HFFc6 (cell line): Measurements from ENCODE around the gene JUNB. TPM values are rescaled to one million over a fixed set of nuclear protein-coding genes. Genes with fewer than 3 reads are reported as not detected.

Experiments used
- DNase-seq: peaks from one replicate; pipeline ENCODE4 v3.0.0-alpha.2; 2018
- H3K27ac Mint-ChIP-seq: 2 replicates; pipeline ENCODE4 v1.8.0; 2020; ENCODE audit warnings: mild to moderate bottlenecking, mixed read lengths
- H3K27me3 Mint-ChIP-seq: 2 replicates; pipeline ENCODE4 v1.8.0; 2021; ENCODE audit warnings: mild to moderate bottlenecking, moderate library complexity, mixed read lengths; ENCODE audit not compliant: insufficient read depth
- H3K36me3 Mint-ChIP-seq: 2 replicates; pipeline ENCODE4 v1.8.0; 2021; ENCODE audit warnings: low read depth, mixed read lengths
- H3K4me1 Mint-ChIP-seq: 2 replicates; pipeline ENCODE4 v1.8.0; 2020; ENCODE audit warnings: low read depth, mixed read lengths
- H3K4me3 Mint-ChIP-seq: 2 replicates; pipeline ENCODE4 v1.8.0; 2020; ENCODE audit warnings: mild to moderate bottlenecking, moderate library complexity, mixed read lengths
- H3K9me3 Mint-ChIP-seq: 2 replicates; pipeline ENCODE4 v1.8.0; 2020; ENCODE audit warnings: mild to moderate bottlenecking, mixed read lengths
- CTCF ChIP-seq: fragments of 200-600 bp; sonication (generic); IDR thresholded peaks from 2 replicates; pipeline ENCODE4 v1.5.0; 2021; ENCODE audit warnings: antibody characterized with exemption, mild to moderate bottlenecking
- total RNA-seq, 6 experiments: library from RNA; stranded (reverse); fragmentation: NEBNext Ultra II Directional; extraction: Animal tissue kit (Norgen Biotek cat#: 25700); gene quantifications; 2 replicates in 1 of 6; 3 replicates in 5 of 6; pipeline ENCODE4 v1.2.3, GENCODE V29; 2021

JUNB gene
- total RNA-seq, 6 experiments from 2014 or later: 52.1 to 89.2 (median 83.8) TPM

GRCh38 chr19:12759686-12760085, 31.6 kb upstream of the JUNB start:
- Mint-ChIP-seq H3K4me3 (no peak overlapping the region), H3K4me1 (0 out of 2 replicates have a peak, but pooled peaks cover 9% of the 10 kb centered on the region), H3K27me3 (peaks cover 2% of the 10 kb centered on the region; the same call in 1 of the 2 replicates), H3K27ac (no peak overlapping the region), H3K9me3 (no peaks in the 10 kb centered on the region), H3K36me3 (peaks cover 4% of the 10 kb centered on the region; the same call in 1 of the 2 replicates)
- no peak for DNase-seq
- TF ChIP-seq CTCF: no peak

GRCh38 chr19:12763100-12763499, 28.2 kb upstream of the JUNB start:
- H3K4me3 Mint-ChIP-seq: no peak overlapping the region
- no peak for TF ChIP-seq CTCF
- peaks cover 4% of the 10 kb centered on the region; the same call in 1 of the 2 replicates for H3K36me3 Mint-ChIP-seq
- DNase-seq: no peak
- no peaks in the 10 kb centered on the region for H3K9me3 Mint-ChIP-seq
- peaks cover 1% of the 10 kb centered on the region; the same call in 1 of the 2 replicates for H3K27me3 Mint-ChIP-seq
- no peak overlapping the region for H3K27ac Mint-ChIP-seq
- H3K4me1 Mint-ChIP-seq: 0 out of 2 replicates have a peak, but pooled peaks cover 4% of the 10 kb centered on the region

- H3K4me1 Mint-ChIP-seq: no peaks in the 10 kb centered on the region
These were observed 26.6 kb upstream of the JUNB start for GRCh38 chr19:12764698-12765097.

GRCh38 chr19:12766051-12766521, 25.2 kb upstream of the JUNB start:
- Mint-ChIP-seq H3K9me3 (no peaks in the 10 kb centered on the region), H3K4me1 (no peaks in the 10 kb centered on the region), H3K4me3 (peak overlapping the region; percentile 82), H3K36me3 (peaks cover 4% of the 10 kb centered on the region; the same call in 1 of the 2 replicates), H3K27ac (no peak overlapping the region), H3K27me3 (peaks cover 1% of the 10 kb centered on the region; the same call in 1 of the 2 replicates)
- peak; percentile 53 for DNase-seq
- peak; percentile 86 for TF ChIP-seq CTCF

More at GRCh38 chr19:12764698-12765097, 26.6 kb upstream of the JUNB start:
- peaks cover 4% of the 10 kb centered on the region; the same call in 1 of the 2 replicates for H3K36me3 Mint-ChIP-seq
- no peak overlapping the region for H3K4me3 Mint-ChIP-seq
- DNase-seq: no peak
- TF ChIP-seq CTCF: no peak
- no peaks in the 10 kb centered on the region for H3K9me3 Mint-ChIP-seq
- H3K27ac Mint-ChIP-seq: no peak overlapping the region
- H3K27me3 Mint-ChIP-seq: peaks cover 1% of the 10 kb centered on the region; the same call in 1 of the 2 replicates

- H3K4me3 Mint-ChIP-seq: no peak overlapping the region
- no peak for DNase-seq
- TF ChIP-seq CTCF: no peak
- H3K4me1 Mint-ChIP-seq: peaks cover 3% of the 10 kb centered on the region; the same call in 1 of the 2 replicates
- peaks cover 1% of the 10 kb centered on the region; the same call in 1 of the 2 replicates for H3K27me3 Mint-ChIP-seq
- H3K36me3 Mint-ChIP-seq: peaks cover 4% of the 10 kb centered on the region; the same call in 1 of the 2 replicates
- H3K9me3 Mint-ChIP-seq: no peaks in the 10 kb centered on the region
- H3K27ac Mint-ChIP-seq: no peak overlapping the region
These were observed 24.1 kb upstream of the JUNB start for GRCh38 chr19:12767150-12767549.
